ENCODE data around the gene INTS1.
A peak's percentile ranks its signal among the peaks of the same experiment; 100 is the strongest.

The INTS1 gene

DNA sequence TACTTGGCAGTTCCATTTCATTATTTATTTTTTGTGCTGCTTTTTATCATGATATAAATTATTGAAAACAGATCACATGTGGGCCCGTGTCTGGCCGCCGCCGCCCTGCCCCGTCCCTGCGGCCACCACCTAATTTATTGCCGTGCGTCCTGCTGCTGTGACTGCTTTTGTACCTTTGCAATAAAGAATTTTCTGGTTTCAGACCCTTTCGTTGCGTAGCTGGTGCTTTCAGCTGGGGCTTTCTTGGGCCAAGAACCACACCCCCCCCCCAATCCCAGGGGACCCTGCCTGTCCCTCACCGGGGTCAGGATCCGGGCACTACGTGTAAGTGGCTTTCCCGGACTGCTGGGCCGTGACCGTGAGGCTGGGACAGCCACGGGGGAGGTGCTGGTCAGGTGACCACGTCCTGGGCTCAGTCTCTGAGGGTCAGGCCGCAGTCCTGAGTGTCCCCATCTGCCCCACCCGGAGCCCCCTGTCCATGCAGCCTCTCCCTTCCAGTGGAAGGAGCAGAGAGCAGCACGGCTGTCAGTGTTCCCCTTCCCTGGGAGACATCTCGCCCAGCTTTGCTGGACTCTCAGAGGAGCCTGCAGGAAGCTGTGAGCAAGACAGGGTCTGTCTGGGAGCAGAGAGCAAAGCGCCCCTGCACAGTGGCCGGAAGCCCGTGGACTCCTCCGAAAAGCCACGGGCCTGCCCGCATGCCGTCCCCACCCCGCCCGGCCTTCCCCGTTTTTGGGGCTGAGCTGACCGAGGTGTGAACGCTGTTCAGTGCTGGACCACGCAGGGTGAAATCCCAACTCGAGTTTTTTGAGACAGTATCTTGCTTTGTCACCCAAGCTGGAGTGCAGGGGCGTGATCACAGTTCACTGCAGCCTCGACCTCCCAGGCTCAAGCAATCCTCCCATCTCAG lies 38.9 kb upstream of the INTS1 start:
- no peak for DNase-seq

DNA sequence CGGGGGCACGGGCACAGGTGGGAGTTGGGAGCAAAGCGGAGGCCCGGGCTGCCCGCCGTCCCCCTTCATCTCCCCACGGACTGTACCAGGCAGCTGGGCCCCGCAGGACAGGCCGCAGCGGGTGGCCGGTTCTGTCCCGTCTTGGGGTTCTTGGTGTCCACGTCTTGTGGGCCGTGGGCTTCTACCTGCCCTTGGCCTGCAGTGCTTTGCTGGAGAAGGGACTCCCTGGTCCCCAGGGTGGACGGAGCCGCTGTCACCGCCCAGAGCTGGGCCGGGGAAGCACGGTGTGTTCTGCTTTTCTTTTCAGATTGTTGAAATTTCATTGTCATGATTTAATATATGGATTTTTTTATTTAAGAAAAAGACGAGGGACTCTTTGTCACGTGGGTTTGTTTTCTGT lies 38.1 kb upstream of the INTS1 start:
- no peak for DNase-seq

- DNase-seq: no peak
These were observed 37.4 kb upstream of the INTS1 start for GRCh38 chr7:1541431-1542162.

GRCh38 chr7:1540776-1541271 lies 36.6 kb upstream of the INTS1 start:
- no peak for DNase-seq

DNA sequence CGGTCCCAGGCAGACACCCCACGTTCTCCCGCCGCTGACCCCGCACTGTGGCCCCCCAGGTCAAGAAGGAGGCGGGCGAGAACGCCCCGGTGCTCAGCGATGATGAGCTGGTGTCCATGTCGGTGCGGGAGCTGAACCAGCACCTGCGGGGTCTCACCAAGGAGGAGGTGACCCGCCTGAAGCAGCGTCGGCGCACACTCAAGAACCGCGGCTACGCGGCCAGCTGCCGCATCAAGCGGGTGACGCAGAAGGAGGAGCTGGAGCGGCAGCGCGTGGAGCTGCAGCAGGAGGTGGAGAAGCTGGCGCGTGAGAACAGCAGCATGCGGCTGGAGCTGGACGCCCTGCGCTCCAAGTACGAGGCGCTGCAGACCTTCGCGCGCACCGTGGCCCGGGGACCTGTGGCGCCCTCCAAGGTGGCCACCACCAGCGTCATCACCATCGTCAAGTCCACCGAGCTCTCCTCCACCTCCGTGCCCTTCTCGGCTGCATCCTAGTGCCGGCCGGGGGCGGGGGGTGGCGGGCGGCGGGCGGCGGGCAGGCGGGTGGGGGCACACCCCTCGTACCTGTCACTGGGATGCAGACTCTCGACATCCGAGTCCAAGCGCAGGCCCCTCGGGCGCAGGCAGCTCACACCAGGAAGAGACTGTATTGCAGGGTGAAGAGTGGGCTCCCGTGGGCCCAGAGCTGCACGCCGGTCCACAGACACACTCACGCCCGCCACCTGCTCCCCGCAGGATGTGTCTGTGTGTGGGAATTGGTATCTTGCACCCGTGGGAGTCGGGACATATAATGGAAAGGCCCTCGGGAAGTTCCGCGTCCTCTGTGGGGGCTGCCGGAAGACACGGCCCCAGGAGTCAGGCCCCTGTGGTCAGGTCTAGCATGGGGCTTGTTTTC lies 35.9 kb upstream of the INTS1 start:
- DNase-seq: no peak

DNA sequence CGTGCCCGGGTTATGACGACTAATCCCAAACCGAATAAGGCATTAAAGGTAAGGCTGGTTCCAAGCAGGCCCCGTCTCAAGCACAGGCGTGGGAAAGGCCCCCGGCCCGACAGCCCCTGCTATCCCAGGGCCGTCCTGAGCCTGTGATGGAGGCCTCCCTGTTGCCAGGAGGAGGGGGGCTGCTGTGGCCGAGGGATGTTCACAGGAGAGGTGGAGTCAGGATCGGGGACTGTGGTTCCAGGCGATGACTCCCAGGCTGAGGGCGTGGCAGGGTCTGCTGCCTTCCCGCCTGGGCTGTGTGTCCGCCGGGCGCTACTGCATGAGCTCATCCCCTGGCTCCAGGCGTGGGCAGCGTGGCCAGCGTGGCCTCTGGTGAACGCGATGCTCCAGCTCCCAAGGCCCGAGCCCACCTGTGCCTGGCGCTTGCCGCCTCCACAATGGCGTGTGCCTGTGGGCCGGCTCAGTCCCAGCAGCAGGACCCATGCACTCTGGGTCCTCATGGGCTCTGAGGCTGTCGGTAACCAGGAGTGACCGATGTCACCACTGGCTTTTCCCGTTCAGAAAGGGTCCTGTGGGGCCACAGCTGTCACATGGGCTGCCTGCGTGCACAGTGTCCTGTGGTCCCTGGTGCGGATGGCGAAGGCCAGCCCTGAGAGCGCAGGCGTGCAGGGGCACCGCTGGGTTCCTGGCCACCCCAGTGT lies 35.1 kb upstream of the INTS1 start:
- DNase-seq: no peak

DNA sequence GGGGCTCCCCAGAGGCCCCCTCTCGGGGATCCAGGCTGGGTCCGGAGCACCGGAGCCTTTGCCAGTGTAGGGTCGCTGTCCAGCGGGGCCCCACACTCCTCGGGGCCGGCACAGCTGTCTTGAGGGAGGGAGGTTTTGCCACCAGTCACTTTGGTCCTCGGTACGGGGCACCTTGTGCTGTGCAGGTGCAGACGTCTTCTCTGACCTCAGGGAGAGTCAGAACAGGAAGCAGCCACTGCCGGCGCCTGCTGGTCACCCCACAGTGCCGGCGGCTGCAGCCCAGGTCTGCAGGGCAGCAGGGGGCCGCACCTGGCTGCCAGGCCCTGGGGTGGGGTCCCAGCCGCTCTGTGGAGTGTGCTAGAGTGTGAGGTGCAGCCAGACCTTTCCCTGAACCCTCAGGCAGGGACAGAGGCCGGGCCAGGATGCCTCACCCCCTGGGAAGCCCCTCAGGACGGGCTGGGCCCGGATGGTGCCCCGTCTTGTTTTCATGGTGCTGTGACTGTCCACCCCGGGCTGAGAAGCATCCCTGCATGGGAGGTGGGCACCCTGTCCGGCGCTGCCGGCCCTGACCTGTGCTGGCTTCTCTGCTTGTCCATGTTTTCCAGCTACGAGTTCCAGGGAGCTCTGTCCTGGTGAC lies 34.5 kb upstream of the INTS1 start:
- DNase-seq: no peak

- DNase-seq: no peak
These were observed 33.6 kb upstream of the INTS1 start for GRCh38 chr7:1537535-1538412.

DNA sequence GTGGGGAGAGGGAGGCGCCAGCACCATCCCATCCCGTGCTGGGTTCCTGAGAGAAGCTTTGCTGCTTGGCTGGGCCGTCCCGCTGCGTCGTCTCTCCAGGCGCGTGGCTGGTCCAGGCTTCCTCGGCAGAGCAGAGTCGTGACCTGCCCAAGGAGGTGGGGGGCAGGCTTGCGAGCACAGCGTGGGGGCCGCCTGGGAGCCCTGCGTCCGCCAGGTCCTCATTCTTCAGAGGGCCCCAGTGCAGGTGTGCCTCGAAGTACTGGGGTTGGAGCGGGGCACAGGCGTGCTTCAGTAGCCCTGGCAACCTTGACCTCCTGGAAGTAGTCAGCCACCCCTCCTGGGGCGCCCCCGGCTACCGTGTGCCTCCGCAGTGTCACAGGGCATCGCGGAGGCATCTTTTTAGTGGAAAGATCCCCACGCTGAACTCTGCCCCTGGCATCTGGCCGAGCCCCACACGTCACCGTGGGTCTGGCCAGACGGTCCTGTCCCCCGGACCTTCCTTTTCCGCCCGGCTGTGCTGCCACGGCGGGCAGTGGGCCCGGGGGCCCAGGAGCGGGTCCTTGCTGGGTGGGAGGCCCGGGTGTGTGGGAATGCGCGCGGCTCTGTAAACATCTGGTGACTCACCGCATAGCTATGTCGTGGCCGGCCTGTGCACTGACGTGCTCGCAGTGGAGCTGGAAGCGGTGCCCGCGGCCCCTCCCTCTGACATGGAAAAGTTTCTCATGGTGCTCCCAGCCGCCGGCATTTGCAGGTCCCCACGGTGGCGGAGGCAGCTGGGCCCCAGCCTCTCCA lies 32.8 kb upstream of the INTS1 start:
- DNase-seq: no peak

DNA sequence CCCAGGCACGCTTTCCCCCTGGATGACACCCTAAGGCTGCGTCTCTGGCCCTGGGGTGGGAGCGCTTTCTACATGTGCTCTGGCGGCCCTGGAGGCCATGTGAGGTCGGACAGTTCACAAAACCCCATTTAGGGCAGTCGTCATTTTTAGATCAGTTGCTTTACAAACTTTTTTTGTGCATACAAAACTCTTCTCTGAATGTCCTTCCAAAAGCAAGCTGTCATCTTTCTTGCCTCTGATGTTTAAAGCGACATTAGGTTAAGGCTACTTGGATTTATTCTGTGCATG lies 32.2 kb upstream of the INTS1 start:
- DNase-seq: no peak

GRCh38 chr7:1535701-1536454 lies 31.7 kb upstream of the INTS1 start:
- DNase-seq: peak; percentile 69 to 81 (median 72)

DNA sequence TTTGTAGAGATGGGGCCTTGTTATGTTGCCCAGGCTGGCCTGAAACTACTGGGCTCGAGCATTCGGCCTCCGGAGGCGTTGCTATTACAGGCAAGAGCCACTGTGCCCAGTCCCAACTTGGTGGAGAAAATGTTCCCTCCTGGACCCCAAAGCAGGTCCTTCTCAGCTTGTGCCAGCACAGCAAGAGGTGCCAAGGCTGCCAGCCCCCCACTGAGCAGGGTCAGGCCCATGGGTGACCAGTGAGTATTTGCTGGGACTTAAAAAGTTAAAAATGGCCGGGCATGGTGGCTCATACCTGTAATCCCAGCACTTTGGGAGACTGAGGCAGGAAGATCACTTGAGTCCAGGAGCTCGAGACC lies 30.9 kb upstream of the INTS1 start:
- DNase-seq: no peak

DNA sequence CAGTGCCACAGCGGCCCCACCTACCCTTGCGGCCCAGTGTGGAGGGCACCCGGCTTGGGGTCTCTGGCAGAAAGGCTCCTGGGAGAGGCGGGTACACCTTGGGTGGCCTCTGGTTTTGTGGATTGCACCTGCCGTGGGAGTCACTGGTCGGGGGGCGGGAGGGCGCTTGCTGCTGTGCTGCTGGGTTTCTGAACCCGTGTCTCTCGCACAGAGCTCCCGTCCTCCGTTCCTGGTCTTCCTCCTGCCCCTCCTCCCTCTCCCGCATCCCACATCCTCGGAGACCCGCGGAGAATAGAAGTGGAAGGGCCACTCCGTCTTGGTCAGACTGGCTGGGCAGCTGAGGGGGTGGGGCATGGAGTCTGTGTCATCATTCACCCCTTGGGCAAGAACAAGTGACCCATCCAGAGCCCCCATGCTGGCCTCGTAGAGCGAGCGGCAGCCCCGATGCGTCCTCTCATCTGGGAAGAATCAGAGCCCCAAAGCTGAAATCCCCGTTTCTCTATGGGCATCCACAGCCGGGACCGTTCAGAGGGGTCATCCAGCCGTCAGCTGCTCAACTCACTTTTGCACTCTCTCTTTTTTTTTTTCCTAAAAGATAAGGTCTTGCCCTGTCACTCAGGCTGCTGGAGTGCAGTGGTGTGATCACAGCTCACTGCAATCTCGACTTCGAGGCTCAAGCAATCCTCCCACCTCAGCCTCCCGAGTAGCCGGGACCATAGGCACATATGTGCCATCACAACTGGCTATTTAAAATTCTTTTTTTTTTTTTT lies 30.3 kb upstream of the INTS1 start:
- no peak for DNase-seq

- peak; percentile 79 to 85 (median 81) for DNase-seq
These were observed 29.5 kb upstream of the INTS1 start for GRCh38 chr7:1533547-1534329.

- no peak for DNase-seq
These were observed 29.0 kb upstream of the INTS1 start for GRCh38 chr7:1533255-1533546.

GRCh38 chr7:1532456-1533254 lies 28.5 kb upstream of the INTS1 start:
- peak; percentile 91 to 95 (median 93) for DNase-seq

DNA sequence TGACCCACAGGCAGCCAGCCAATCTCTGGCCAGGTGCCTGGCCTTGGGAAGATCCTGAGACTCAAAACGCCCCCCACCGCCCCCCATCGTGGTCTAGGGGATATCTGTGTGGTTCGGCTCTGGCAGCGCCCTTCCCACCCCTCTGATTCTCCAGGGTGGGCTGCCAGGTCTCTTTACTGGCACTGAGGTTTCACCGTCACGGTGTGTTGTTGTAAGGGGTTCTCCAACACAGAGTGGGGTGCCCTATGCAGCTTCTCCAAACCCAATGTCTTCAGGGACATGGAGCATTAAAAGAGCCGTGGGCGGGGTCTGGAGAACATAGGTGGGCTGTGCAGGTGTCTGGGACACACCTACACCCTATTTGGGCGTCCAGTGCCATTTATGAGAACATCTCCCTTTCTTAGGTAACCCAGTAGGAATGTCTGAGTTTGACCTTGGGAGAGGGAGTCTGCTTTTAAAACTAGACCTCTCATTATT lies 27.8 kb upstream of the INTS1 start:
- DNase-seq: no peak

Data from suppressor macrophage treated with lipopolysaccharide for 1 hour (primary cell).